Measurements from ENCODE around the gene SUDS3. TPM values are rescaled to one million over a fixed set of nuclear protein-coding genes. Genes with fewer than 3 reads are reported as not detected.

SUDS3 gene
- total RNA-seq, 1 donor from 2014 or later = 27.2 TPM

- H3K36me3 Mint-ChIP-seq (ENCODE audit: low read depth, unreplicated experiment) = peaks cover 7% of the 10 kb centered on the region
- H3K27me3 Mint-ChIP-seq (ENCODE audit: unreplicated experiment) = peaks cover 5% of the 10 kb centered on the region
- DNase-seq (ENCODE audit: low spot score) = peak; percentile 67
- H3K27ac Mint-ChIP-seq (ENCODE audit: unreplicated experiment) = peak overlapping the region; percentile 21
- peak overlapping the region; percentile 85 for H3K4me3 Mint-ChIP-seq (ENCODE audit: unreplicated experiment)
- TF ChIP-seq, protein P1, sequence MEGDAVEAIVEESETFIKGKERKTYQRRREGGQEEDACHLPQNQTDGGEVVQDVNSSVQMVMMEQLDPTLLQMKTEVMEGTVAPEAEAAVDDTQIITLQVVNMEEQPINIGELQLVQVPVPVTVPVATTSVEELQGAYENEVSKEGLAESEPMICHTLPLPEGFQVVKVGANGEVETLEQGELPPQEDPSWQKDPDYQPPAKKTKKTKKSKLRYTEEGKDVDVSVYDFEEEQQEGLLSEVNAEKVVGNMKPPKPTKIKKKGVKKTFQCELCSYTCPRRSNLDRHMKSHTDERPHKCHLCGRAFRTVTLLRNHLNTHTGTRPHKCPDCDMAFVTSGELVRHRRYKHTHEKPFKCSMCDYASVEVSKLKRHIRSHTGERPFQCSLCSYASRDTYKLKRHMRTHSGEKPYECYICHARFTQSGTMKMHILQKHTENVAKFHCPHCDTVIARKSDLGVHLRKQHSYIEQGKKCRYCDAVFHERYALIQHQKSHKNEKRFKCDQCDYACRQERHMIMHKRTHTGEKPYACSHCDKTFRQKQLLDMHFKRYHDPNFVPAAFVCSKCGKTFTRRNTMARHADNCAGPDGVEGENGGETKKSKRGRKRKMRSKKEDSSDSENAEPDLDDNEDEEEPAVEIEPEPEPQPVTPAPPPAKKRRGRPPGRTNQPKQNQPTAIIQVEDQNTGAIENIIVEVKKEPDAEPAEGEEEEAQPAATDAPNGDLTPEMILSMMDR (IDR thresholded peaks at IDR 0.05; ENCODE audit: unreplicated experiment) = peak; percentile 100
- H3K4me1 Mint-ChIP-seq (ENCODE audit: unreplicated experiment) = peaks cover 7% of the 10 kb centered on the region
- no peaks in the 10 kb centered on the region for H3K9me3 Mint-ChIP-seq (ENCODE audit: unreplicated experiment)
Observed at GRCh38 chr12:118377884-118378470, 1.6 kb downstream of the SUDS3 start.

DNA sequence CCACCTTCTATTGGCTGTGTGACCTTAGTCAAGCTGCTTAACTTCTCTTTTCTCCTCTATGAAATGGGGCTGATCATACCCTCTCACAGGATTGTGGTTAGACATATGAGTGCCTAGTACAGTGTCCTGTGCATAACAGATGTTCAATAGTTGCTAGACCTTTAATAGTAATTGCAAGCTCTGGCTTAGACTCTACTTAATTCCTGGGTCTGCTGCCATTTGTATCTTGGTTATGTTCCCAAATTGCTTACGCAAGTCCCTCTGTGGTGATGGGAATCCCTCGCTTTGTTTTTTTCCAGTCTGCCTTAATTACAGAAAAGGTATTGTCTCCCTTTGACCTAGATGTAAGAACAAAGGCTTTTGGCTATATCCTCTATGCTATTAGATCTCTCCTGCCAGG, 15.1 kb downstream of the SUDS3 start:
- no peak overlapping the region for H3K27ac Mint-ChIP-seq (ENCODE audit: unreplicated experiment)
- no peaks in the 10 kb centered on the region for H3K27me3 Mint-ChIP-seq (ENCODE audit: unreplicated experiment)
- H3K4me1 Mint-ChIP-seq (ENCODE audit: unreplicated experiment) = no peaks in the 10 kb centered on the region
- TF ChIP-seq, protein P1 (IDR thresholded peaks at IDR 0.05; ENCODE audit: unreplicated experiment) = no peak
- H3K36me3 Mint-ChIP-seq (ENCODE audit: low read depth, unreplicated experiment) = peaks cover 43% of the 10 kb centered on the region
- DNase-seq (ENCODE audit: low spot score) = no peak
- H3K9me3 Mint-ChIP-seq (ENCODE audit: unreplicated experiment) = no peaks in the 10 kb centered on the region
- H3K4me3 Mint-ChIP-seq (ENCODE audit: unreplicated experiment) = no peak overlapping the region

- Mint-ChIP-seq H3K27me3 (ENCODE audit: unreplicated experiment) (no peaks in the 10 kb centered on the region), H3K27ac (ENCODE audit: unreplicated experiment) (no peak overlapping the region), H3K4me3 (ENCODE audit: unreplicated experiment) (no peak overlapping the region), H3K36me3 (ENCODE audit: low read depth, unreplicated experiment) (peaks cover 41% of the 10 kb centered on the region), H3K9me3 (ENCODE audit: unreplicated experiment) (no peaks in the 10 kb centered on the region), H3K4me1 (ENCODE audit: unreplicated experiment) (no peaks in the 10 kb centered on the region)
- TF ChIP-seq, protein P1 (IDR thresholded peaks at IDR 0.05; ENCODE audit: unreplicated experiment) = no peak
- DNase-seq (ENCODE audit: low spot score) = no peak
Observed at GRCh38 chr12:118391836-118392235, 15.5 kb downstream of the SUDS3 start.

- Mint-ChIP-seq H3K36me3 (ENCODE audit: low read depth, unreplicated experiment) (peaks cover 29% of the 10 kb centered on the region), H3K27ac (ENCODE audit: unreplicated experiment) (no peak overlapping the region), H3K4me1 (ENCODE audit: unreplicated experiment) (peaks cover 4% of the 10 kb centered on the region), H3K9me3 (ENCODE audit: unreplicated experiment) (no peaks in the 10 kb centered on the region), H3K27me3 (ENCODE audit: unreplicated experiment) (peaks cover 5% of the 10 kb centered on the region), H3K4me3 (ENCODE audit: unreplicated experiment) (no peak overlapping the region)
- no peak for DNase-seq (ENCODE audit: low spot score)
- TF ChIP-seq, protein P1 (IDR thresholded peaks at IDR 0.05; ENCODE audit: unreplicated experiment) = no peak
Observed at GRCh38 chr12:118397708-118398440, 21.5 kb downstream of the SUDS3 start.

DNA sequence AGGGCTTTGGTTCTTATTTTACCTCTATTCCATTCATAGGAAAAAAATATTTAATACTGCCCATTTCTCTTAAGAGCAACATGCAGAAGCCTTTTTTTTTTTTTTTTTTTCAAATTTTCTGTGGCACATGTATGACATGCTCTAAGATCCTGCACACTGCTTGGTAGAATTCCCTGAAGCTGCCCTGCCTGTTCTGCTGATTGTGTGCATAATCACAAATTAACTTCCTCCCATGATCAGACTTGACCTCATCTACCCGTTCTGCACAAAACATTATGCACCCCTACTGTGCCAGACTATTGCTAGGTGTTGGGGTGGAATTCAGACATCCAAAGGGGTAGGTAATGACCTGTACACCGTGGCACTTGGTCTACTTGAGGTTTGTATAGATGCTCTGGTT, 22.2 kb downstream of the SUDS3 start:
- Mint-ChIP-seq H3K36me3 (ENCODE audit: low read depth, unreplicated experiment) (peaks cover 34% of the 10 kb centered on the region), H3K4me3 (ENCODE audit: unreplicated experiment) (peak overlapping the region; percentile 2), H3K27ac (ENCODE audit: unreplicated experiment) (no peak overlapping the region), H3K9me3 (ENCODE audit: unreplicated experiment) (no peaks in the 10 kb centered on the region), H3K4me1 (ENCODE audit: unreplicated experiment) (peaks cover 4% of the 10 kb centered on the region), H3K27me3 (ENCODE audit: unreplicated experiment) (peaks cover 5% of the 10 kb centered on the region)
- TF ChIP-seq, protein P1 (IDR thresholded peaks at IDR 0.05; ENCODE audit: unreplicated experiment) = no peak
- no peak for DNase-seq (ENCODE audit: low spot score)
